OCI-LY7 (cell line): Measurements from ENCODE around the gene CFAP157. TPM values are rescaled to one million over a fixed set of nuclear protein-coding genes. Genes with fewer than 3 reads are reported as not detected.

Source experiments
- BruUV-seq: library from RNA; stranded (reverse); fragments of 400-500 nt; replicated peaks from 2 replicates; lab custom pipeline; 2021; lab: Mats Ljungman, UMichigan
- CTCF ChIA-PET: fragments of 300-600 bp; sonication (Branson Sonifier 250); formaldehyde crosslinking; loops from one replicate; lab custom pipeline; 2022; ENCODE audit warnings: antibody characterized with exemption; ENCODE audit not compliant: unreplicated experiment; lab: Charles Lee
- POLR2A ChIA-PET: fragments of 300-600 bp; sonication (Branson Sonifier 250); formaldehyde crosslinking; loops from one replicate; lab custom pipeline; 2022; ENCODE audit warnings: antibody characterized with exemption; lab: Charles Lee
- DNase-seq: peaks from one replicate; pipeline ENCODE4 v3.0.0-alpha.2; 2015; ENCODE audit warnings: low spot score
- H2AFZ ChIP-seq: fragments of 200-600 bp; sonication (generic), shearing (Covaris generic); 2 replicates; pipeline ENCODE4 v1.6.1; 2014; ENCODE audit warnings: mild to moderate bottlenecking, antibody characterized with exemption, low read length, moderate library complexity
- H3K27ac ChIP-seq: fragments of 200-600 bp; sonication (generic); 2 replicates; pipeline ENCODE4 v1.5.1; 2014; ENCODE audit warnings: mixed run types, low read depth, mild to moderate bottlenecking, moderate library complexity, low read length, inconsistent platforms; ENCODE audit not compliant: poor library complexity, severe bottlenecking
- H3K36me3 ChIP-seq: fragments of 200-600 bp; sonication (generic); 2 replicates; pipeline ENCODE4 v1.6.1; 2014; ENCODE audit warnings: mild to moderate bottlenecking, antibody characterized with exemption, low read length, moderate library complexity, mixed read lengths; ENCODE audit not compliant: insufficient read depth
- H3K4me1 ChIP-seq: fragments of 200-600 bp; sonication (generic); 2 replicates; pipeline ENCODE4 v1.5.1; 2014; ENCODE audit warnings: mild to moderate bottlenecking, low read length; ENCODE audit not compliant: insufficient read depth, poor library complexity, severe bottlenecking
- H3K4me2 ChIP-seq: fragments of 200-600 bp; sonication (generic); 2 replicates; pipeline ENCODE4 v1.6.1; 2014; ENCODE audit warnings: mild to moderate bottlenecking, low read length
- H3K4me3 ChIP-seq: fragments of 200-600 bp; sonication (generic); 2 replicates; pipeline ENCODE4 v1.5.1; 2014; ENCODE audit warnings: mild to moderate bottlenecking, low read depth, low read length; ENCODE audit not compliant: poor library complexity, severe bottlenecking
- H3K79me2 ChIP-seq: fragments of 200-600 bp; sonication (generic); 2 replicates; pipeline ENCODE4 v1.6.1; 2016; ENCODE audit warnings: low read depth, mild to moderate bottlenecking, low read length, moderate library complexity, mixed read lengths; ENCODE audit not compliant: insufficient read depth
- H3K9me2 ChIP-seq: fragments of 200-600 bp; sonication (generic); 2 replicates; pipeline ENCODE4 v1.6.1; 2016; ENCODE audit warnings: mild to moderate bottlenecking, low read length, mixed read lengths; ENCODE audit not compliant: insufficient read depth
- H3K9me3 ChIP-seq: fragments of 200-600 bp; sonication (generic); 2 replicates; pipeline ENCODE4 v1.6.1; 2014; ENCODE audit warnings: mild to moderate bottlenecking, mixed run types, low read length, mixed read lengths
- H4K20me1 ChIP-seq: fragments of 200-600 bp; sonication (generic); 2 replicates; pipeline ENCODE4 v1.6.1; 2014; ENCODE audit warnings: mild to moderate bottlenecking, antibody characterized with exemption, low read length, moderate library complexity, mixed read lengths; ENCODE audit not compliant: insufficient read depth
- CTCF ChIP-seq: fragments of 200-600 bp; sonication (generic); conservative IDR thresholded peaks from 2 replicates; pipeline ENCODE4 v1.5.1; 2014; ENCODE audit warnings: mild to moderate bottlenecking, antibody characterized with exemption, low read length, moderate library complexity, mixed read lengths
- EZH2phosphoT487 ChIP-seq: fragments of 200-600 bp; sonication (generic); IDR thresholded peaks from 2 replicates; pipeline ENCODE4 v1.6.1; 2018; ENCODE audit warnings: low read depth, borderline replicate concordance, mild to moderate bottlenecking, mixed run types, antibody characterized with exemption, low read length, moderate library complexity, mixed read lengths
- intact Hi-C: fragments of 100-400 bp; cut with micrococcal nuclease; formaldehyde crosslinking; loops from one replicate; pipeline ENCODE4 v1.10.0; 2022; ENCODE audit not compliant: unreplicated experiment
- total RNA-seq, 2 experiments: library from RNA; depleted of rRNA in 1 of 2; stranded (reverse); fragments of >200 nt in 1 of 2; shearing (Covaris generic) in 1 of 2; gene quantifications; 2 replicates each; pipeline ENCODE4 v1.2.3, GENCODE V29; 2014 to 2022

The CFAP157 gene
- total RNA-seq, 2 experiments from 2014 or later = 0.13 to 0.22 TPM

GRCh38 chr9:127761061-127761460, 54.3 kb downstream of the CFAP157 start:
- no peaks in the 10 kb centered on the region for H3K4me1 ChIP-seq
- H3K9me3 ChIP-seq = no peaks in the 10 kb centered on the region
- peaks cover 38% of the 10 kb centered on the region for H3K36me3 ChIP-seq
- intact Hi-C loops = no loop called here
- DNase-seq = no peak
- TF ChIP-seq CTCF = no peak
- no peak for TF ChIP-seq EZH2phosphoT487
- H3K27ac ChIP-seq = no peak overlapping the region
- H3K4me3 ChIP-seq = no peak overlapping the region
- H3K79me2 ChIP-seq = no peaks in the 10 kb centered on the region
- POLR2A ChIA-PET = no interaction called here
- no TSS peak for BruUV-seq
- H2AFZ ChIP-seq = no peak overlapping the region
- CTCF ChIA-PET = no interaction called here
- H3K9me2 ChIP-seq = no peaks in the 10 kb centered on the region
- H4K20me1 ChIP-seq = no peaks in the 10 kb centered on the region
- H3K4me2 ChIP-seq = no peak overlapping the region

DNA sequence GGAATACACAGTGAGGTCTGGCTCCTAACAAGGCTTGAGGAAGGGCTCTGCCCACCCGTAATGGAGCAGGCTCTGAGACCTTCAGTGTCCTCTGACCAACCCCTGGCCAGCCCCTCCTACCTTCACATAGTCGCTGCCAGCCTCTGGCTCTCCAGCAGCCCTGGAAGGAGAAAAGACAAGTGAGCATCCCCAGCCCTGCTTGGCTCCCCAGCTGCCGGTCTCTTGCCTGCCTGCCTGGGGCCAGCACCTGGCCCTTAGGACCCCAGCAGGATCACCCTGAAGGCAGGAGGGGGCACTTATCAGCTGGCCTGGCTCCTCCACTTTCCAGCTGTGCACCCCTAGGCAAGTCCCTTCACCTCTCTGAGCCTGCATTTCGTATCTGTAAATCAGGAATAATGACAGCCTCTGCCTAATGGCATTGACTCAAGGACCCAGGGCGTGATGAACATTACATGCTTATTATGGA, 54.7 kb downstream of the CFAP157 start:
- intact Hi-C loops = no loop called here
- H3K9me2 ChIP-seq = no peaks in the 10 kb centered on the region
- POLR2A ChIA-PET = no interaction called here
- H3K27ac ChIP-seq = no peak overlapping the region
- no peaks in the 10 kb centered on the region for H4K20me1 ChIP-seq
- no peak overlapping the region for H3K4me2 ChIP-seq
- peaks cover 43% of the 10 kb centered on the region for H3K36me3 ChIP-seq
- CTCF ChIA-PET = no interaction called here
- no peak overlapping the region for H3K4me3 ChIP-seq
- no peaks in the 10 kb centered on the region for H3K4me1 ChIP-seq
- no peaks in the 10 kb centered on the region for H3K79me2 ChIP-seq
- H3K9me3 ChIP-seq = no peaks in the 10 kb centered on the region
- TF ChIP-seq EZH2phosphoT487 = no peak
- no peak for TF ChIP-seq CTCF
- no TSS peak for BruUV-seq
- H2AFZ ChIP-seq = no peak overlapping the region
- DNase-seq = no peak

DNA sequence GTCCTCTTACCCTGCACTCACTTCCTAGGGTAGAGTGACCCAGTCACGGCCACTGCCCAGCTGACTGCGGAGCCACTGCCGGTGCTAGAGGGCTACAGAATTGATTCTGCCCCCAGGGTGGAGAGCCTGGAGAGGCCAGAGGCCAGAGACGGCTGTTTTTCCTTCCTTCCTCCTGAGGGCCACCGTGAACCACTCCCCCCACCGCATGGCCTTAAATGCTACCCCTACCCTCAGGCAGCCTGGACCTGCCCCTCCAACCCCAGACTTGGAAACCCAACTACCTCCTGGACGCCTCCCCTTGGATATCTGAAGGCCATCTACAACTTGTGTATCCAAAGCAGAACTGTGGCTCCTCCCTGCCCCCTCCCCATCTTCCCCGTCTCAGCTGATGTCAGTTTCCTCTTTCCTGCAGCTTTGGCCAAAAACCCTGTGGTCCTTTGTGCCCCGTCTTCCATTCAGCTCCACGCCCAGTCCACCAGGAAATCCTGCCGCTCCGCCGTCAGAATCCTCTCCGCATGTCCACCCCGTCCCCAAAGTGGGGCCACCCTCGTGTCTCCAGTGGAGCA, 55.4 kb downstream of the CFAP157 start:
- Histone ChIP-seq H3K4me2 (no peak overlapping the region), H4K20me1 (no peaks in the 10 kb centered on the region)

More for the DNA sequence above, 55.4 kb downstream of the CFAP157 start:
- no peak for DNase-seq
- Histone ChIP-seq H3K9me2 (no peaks in the 10 kb centered on the region), H3K4me3 (no peak overlapping the region), H3K4me1 (peaks cover 2% of the 10 kb centered on the region), H3K79me2 (no peaks in the 10 kb centered on the region), H2AFZ (no peak overlapping the region), H3K36me3 (peaks cover 50% of the 10 kb centered on the region), H3K9me3 (no peaks in the 10 kb centered on the region), H3K27ac (no peak overlapping the region)
- intact Hi-C loops = no loop called here
- ChIA-PET POLR2A (no interaction called here), CTCF (no interaction called here)
- BruUV-seq = no TSS peak
- TF ChIP-seq EZH2phosphoT487 = no peak
